NCI-H774 (cell line): ENCODE data around the gene UNC93B1.

Experiments
- DNase-seq: peaks from one replicate; lab custom pipeline; 2025; lab: John Stamatoyannopoulos, UW

Gene UNC93B1

GRCh38 chr11:68003846-68004550 lies at the start of gene UNC93B1:
UNC93B1 (minus strand) TSS chr11:68004097; CDS start chr11:68004043, 54 bp downstream.
- DNase-seq: peak; percentile 86

DNA sequence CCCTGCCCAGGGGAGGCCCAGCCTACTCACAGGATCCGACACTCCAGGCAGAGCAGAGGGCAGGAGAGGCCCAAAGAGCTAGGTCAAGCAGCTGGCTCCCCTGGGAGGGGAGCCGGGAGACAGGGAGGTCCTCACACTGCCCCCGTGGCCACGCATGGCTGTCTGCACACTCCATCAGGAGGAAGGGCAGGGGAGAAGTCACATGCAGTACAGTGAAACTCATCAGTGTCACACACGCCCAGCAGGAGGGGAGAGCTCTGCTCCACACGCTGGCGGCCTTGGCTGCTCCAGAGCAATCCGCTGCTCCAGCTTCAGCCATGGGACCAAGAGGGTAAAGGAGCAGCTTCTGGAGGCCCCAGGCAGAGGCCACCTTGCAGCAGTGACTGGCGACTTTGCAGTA lies 49.2 kb upstream of the UNC93B1 start:
- DNase-seq: no peak

- no peak for DNase-seq
These were observed 48.4 kb upstream of the UNC93B1 start for GRCh38 chr11:68052137-68052873.

- DNase-seq: no peak
These were observed 47.6 kb upstream of the UNC93B1 start for GRCh38 chr11:68051191-68052136.

DNA sequence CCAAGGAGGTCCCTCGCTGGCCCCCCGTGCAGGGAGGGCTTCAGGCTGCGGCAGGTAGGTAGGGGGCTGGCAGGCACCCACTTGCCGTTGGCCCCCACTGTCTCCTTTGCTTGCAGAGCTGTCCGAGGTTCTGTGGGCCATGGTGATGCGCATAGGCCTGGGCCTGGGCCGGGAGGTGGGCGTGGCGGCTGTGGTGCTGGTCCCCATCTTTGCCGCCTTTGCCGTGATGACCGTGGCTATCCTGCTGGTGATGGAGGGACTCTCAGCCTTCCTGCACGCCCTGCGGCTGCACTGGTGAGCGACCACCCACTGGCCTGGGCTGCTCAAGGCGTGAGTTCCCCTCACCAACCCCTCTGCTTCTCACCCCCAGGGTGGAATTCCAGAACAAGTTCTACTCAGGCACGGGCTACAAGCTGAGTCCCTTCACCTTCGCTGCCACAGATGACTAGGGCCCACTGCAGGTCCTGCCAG lies 46.5 kb upstream of the UNC93B1 start:
- DNase-seq: no peak

DNA sequence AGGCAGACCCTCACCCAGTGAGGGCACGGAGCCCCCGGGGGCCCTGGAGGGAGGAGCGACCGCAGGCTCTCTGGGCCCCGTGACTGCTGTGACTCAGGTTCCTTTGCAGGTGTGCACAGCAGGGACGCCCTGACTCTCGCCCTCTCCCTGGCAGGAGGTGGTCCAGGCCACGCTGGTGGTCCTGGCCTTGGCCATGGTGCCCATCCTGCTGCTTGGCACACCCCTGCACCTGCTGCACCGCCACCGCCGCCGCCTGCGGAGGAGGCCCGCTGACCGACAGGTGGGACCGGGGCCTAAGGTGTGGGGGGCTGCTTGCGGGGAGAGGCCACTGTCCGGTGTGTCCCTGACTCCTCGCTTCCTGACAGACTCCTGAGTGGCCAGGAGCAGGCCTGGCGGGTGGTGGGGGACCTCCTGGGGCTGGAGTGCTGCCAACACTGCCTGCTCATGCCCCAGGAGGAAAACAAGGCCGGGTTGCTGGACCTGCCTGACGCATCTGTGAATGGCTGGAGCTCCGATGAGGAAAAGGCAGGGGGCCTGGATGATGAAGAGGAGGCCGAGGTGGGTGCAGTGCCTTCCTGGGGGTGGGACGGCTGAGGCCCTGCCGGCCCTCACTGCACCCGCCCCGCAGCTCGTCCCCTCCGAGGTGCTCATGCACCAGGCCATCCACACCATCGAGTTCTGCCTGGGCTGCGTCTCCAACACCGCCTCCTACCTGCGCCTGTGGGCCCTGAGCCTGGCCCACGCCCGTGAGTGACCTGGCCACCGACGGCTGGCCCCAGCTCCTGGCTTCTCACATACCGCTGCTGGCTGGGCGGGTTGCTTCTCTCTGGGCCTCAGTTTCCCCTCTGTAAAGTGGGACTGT lies 45.8 kb upstream of the UNC93B1 start:
- no peak for DNase-seq

DNA sequence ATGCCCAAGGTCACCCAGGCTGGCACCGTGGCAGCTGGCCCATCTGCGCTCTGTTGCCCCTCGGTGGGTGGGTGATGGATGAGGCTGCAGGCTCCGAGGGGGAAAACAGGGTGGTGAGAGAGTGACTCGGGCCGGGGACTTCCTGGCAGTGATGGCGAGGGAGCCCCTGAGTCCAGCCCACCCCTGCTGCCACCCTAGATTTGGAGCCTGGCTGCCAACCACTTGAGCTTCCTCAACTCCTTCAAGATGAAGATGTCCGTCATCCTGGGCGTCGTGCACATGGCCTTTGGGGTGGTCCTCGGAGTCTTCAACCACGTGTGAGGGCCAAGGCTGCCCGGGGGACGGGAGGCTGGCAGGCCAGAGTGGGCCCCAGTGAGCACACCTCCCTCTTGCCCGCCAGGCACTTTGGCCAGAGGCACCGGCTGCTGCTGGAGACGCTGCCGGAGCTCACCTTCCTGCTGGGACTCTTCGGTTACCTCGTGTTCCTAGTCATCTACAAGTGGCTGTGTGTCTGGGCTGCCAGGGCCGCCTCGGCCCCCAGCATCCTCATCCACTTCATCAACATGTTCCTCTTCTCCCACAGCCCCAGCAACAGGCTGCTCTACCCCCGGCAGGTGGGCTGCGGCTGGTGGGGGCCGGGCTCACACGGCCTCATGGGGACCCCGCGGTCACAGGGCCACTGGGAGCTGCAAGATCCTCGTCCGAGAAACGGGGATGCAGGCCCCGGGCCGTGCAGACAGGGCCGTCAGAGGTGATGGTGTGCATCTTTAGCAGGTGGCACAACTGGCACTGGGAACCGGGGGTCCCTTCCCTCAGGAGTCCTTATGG lies 45.0 kb upstream of the UNC93B1 start:
- DNase-seq: no peak

GRCh38 chr11:68047437-68048290 lies 43.8 kb upstream of the UNC93B1 start:
- DNase-seq: no peak

- no peak for DNase-seq
These were observed 41.0 kb upstream of the UNC93B1 start for GRCh38 chr11:68044898-68045351.

- DNase-seq: peak; percentile 49
These were observed 40.4 kb upstream of the UNC93B1 start for GRCh38 chr11:68044145-68044813.

- DNase-seq: no peak
These were observed 39.6 kb upstream of the UNC93B1 start for GRCh38 chr11:68043349-68044144.

DNA sequence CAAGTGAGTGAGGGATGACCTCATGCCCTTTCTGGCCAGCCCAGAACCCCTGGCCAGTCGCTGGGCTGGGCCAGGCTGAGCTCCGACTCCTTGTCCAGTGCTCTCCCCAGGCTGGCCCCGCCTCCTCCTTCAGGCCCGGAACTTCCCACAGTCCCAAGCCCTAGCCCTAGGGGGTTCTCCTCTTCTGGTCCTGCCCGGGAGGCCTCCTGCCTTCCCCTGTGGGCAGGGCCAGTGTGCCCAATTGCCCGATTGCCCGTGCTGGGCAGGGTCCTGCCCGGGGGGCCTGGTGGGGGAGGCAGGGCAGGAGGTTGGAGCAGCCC lies 39.1 kb upstream of the UNC93B1 start:
- DNase-seq: no peak

GRCh38 chr11:68042219-68043028 lies 38.5 kb upstream of the UNC93B1 start:
- no peak for DNase-seq

DNA sequence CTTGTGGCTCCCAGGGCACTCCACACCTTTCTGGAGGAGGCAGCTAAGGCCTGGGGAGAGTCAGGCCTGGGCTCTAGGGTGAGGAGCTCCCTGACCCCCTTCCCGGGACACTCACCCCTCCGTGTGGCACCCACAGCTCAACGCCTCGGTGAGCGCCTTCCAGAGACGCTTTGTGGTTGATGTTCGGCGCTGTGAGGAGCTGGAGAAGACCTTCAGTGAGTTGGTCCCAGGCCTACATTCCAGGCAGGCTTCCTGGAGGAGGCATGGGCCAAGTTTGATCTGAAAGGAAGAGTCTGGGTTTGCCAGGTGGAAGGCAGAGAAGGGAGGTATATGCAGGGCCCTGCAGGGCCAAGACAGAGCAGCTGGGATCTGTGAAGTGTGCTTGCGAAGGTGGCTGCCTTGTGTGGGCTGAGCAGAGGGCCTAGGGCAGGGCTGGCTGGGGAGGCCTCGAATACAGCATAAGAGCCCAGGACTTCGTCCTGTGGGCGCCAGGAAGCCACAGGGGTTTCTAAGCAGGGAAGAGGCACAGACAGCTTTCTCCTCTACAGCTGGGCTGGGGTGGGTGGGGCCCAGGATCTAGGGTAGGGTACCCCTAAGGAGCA lies 37.8 kb upstream of the UNC93B1 start:
- no peak for DNase-seq

DNA sequence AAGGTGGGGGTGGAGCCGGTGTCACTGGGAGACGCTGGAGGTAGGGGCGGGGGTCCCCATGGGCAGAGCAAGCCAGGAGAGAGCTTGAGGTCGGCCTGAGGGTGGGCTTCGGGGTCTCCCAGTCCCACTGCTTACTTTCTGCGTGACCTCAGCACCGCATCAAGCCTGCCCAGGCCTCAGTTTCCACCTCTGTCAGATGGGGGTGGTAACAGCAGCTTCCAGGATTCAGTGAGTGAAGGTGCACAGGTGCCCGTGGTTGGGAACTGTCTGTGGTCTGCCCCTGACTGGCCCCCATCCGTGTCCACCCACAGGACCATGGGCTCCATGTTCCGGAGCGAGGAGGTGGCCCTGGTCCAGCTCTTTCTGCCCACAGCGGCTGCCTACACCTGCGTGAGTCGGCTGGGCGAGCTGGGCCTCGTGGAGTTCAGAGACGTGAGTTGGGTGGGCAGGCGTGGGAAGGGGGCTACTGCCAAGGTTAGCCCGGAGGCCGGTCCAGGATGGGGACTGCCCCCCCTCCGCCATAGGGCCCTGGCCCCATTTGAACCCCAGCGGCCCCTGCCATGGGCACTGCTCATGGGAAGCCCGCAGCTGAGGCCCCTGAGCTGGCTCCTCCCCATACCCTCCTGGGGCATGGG lies 37.2 kb upstream of the UNC93B1 start:
- DNase-seq: no peak
